Raji (cell line): ENCODE data around the gene PKNOX2.

ENCODE experiments used
- POLR2A ChIP-seq: IDR thresholded peaks from 2 replicates; pipeline ENCODE4 v1.6.1; 2011; ENCODE audit warnings: low read depth, low read length, control low read depth; ENCODE audit not compliant: insufficient read depth

Gene PKNOX2

GRCh38 chr11:125225401-125225800, 60.9 kb downstream of the PKNOX2 start:
- no peak for TF ChIP-seq POLR2A

GRCh38 chr11:125226031-125226430, 61.5 kb downstream of the PKNOX2 start:
- TF ChIP-seq POLR2A: no peak

DNA sequence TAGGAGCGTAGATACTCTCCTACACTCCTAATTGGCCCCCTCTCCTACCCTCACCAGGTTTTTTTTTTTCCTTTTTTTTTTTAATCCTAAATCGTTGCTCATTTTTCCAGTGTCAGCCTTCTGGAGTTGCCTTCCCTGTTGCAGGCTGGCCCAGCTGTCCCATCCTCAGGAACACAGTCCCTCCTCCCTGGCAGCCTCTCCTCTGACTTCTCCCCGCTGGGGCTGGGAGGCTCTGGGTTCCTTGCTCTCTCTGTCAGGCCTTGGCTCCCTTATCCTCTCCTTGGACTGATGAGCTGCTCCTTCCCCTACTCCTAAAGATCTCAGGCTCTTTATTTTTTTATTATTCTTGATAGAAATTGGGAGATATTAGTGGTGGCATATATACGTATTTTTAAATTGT, 62.2 kb downstream of the PKNOX2 start:
- no peak for TF ChIP-seq POLR2A

DNA sequence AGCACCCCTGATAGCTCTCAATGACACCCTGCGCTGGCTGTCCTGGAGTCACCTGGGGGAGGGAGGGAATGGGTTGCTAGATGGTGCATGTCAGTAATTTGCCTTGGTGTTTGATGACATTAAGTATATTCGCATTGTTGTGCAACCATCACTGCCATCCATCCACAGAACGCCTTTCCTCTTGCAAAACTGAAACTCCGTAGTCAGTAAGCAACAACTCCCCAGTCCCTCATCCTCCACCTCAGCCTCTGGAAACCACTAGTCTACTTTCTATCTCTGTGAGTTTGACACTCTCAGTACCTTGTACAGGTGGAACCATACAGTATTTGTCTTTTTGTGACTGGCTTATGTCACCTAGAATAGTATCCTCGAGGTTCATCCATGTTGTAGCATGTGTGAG, 62.6 kb downstream of the PKNOX2 start:
- TF ChIP-seq POLR2A: no peak

DNA sequence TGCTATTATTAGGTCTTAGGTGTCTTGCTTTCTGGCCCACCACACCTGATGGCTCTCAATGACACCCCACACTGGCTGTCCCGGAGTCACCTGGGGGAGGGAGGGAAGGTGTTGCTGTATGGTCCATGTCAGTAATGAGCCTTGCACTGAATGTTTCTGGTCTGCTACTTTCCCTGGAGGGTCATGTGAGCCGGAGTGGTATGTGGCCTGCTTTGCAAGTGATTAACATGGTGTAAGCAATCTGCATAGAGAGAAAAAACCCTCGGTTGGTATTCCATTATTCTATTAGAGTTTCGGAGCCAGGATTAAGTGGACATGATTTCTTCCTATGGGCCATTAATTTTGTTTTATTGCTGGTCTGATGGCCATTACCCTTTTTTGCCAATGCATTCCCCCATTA, 63.9 kb downstream of the PKNOX2 start:
- TF ChIP-seq POLR2A: no peak

DNA sequence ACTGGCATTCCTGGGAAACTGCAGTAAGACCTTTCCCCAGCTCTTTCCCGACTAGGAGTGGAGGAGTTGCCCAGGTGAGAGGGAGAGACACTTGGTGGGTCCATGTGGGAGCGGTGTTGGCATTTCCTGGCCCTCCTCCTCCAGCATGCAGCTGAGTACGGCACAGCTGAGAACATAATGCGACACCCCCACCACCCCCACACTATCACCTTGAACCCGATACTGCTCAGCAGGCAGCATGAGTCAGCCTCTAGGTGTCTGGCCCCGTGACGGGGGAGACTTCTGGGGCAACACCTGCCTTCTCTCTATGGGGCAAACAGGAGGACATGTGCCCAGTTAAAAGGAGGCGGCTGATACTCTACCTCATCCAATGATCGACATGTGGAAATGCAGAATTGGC, 64.4 kb downstream of the PKNOX2 start:
- no peak for TF ChIP-seq POLR2A

DNA sequence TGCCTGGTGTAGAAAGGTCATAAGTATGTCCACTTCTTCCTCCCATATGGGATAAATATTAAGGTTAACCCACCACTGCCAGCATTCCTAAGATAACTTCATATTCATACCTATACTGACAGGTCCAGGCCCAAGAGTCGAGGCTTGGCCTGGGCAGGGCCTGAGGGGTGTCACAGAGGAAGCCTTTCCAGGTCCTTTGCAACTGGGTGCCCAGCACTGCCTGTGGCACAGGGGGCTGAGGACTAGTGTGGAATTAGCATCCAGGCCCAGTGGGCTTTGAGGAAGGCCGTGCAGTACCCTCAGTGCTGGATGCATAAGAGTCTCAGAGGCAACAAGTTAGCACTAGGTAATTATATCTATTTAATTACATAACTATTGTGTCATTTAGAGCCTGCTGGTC, 65.4 kb downstream of the PKNOX2 start:
- no peak for TF ChIP-seq POLR2A

- no peak for TF ChIP-seq POLR2A
Observed at GRCh38 chr11:125233116-125233515, 68.6 kb downstream of the PKNOX2 start.

- TF ChIP-seq POLR2A: no peak
Observed at GRCh38 chr11:125233736-125234275, 69.3 kb downstream of the PKNOX2 start.

GRCh38 chr11:125235071-125235471, 70.5 kb downstream of the PKNOX2 start:
- TF ChIP-seq POLR2A: no peak

DNA sequence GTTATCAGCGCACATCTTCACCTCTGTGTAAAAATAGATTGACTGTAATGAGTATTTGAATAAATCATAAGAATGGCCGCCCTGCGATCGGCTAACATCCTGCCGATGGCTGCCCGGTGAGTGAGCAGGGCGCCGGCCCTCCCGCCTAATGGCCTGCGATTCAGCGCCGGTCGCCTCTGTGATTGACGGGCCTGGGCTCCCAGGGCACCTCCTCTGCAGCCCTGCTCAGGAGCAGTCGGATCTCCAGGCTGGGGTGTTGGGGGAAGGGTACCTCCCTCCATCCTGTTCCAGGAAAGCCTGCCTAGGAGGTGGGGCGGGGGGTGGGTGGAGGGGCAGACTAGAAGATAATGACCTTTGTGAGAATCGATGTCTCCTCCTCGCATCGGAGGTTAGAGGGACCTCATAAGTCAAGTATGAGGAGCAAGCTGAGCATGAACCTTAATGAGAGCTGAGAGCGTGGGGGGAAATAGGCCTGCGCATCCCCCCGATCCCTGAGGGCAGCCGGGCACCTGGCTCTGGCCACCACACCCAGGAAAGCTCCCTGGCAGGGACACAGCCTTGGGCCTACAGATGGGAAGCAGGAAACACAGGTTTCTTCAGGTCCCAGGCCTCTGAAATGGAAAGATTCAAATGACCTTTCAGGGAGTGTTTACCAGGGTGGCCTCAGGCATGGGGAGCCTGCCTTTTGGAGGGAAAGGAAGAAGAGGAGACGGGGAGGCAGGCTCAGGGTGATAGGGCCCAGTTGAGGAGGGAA, 71.7 kb downstream of the PKNOX2 start:
- TF ChIP-seq POLR2A: no peak

DNA sequence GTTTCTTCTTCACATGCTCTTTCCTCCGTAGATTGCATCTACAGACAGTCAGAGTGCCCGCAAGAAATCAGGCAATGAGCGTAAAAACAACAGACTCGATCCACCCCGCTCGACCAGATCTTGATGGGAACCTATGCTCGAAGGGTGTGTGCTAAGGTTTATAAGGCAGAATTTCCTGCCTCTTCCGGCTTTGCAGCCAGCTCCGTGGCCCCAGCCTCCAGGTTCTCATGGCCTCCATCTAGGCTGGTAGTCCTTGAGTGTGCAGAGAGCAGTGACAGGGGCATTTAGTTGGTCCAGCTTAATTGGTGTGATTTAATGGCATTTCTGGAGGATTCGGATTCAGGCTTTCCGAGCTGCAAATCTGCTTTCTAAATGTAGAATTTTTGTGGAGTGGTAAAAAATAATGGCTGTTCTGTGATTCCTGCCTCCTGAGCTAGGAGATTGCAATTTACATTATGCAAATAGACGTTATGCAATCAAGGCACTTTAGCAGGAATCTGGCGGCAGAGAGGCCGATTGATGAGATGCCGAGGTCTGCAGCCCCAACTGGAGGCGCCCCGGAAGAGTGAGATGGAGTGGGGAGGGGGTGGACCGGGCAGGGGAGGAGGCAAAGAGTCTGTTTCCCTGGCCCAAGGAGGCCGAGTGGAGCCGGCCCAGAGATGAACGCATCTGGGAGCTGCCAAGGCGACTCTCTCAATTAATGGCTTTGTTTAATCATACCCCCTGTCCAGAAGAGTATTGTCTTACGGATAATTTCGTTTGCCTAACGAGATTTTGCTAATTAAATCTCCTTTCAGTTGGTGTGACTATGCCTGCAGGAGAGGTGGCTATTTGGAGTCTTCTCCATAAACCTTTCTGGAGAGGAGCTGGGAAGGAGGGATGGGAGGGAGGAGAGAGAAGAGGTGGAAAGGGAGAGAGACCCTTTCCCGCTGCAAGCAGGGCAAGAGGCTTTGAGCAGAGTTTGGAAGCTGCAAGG, 75.3 kb downstream of the PKNOX2 start:
- TF ChIP-seq POLR2A: no peak

DNA sequence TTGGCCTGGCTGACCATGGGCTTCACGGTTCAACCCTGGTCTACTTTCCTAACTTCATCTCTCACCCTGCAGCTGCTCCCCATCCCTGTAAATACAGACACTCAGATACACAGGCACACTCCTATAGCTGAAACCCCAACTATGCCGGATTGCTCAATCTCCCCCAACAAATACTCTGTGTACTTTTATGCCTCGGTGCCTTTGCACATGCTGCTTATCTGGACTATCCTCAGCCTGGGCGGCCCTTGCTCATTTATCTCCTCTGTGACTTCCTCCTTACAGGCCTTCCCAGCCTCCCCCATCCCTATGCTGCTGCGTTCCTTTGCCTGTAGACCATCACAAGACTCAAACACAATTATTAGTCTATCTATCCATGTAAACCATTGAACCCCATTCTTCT, 76.6 kb downstream of the PKNOX2 start:
- no peak for TF ChIP-seq POLR2A

DNA sequence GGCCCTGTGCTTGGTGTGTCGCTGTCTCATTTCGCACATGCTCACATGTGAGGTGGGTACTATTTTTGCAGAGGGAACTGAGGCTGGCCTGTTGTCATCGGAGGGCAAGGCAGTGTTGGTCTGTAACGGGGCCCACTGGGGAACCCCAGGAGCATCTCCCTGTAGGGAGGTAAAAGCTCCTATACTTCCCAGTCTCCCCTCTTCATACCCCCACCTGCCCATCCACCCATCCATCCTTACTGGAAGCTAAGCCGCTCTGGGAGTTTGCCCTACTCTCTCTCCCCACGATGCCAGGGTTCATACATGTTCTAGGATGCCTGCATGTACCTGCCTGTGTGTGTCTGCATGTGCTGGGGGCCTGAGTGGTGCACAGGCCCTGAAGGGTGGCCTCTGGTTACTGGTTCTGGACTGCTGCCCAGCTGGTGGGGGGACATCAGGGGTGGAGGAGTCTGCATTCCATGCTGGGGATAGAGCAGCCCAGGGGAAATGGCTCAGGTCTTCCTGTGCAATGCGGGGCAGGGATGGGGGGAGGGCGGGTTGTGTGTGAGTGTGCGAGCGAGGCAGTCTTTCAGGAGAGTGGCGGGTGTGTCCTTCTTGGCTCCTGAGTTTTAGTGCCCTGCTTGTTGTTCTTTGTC, 77.7 kb downstream of the PKNOX2 start:
- no peak for TF ChIP-seq POLR2A

- TF ChIP-seq POLR2A: no peak
Observed at GRCh38 chr11:125244166-125244565, 79.6 kb downstream of the PKNOX2 start.
